Thyroid gland (tissue), 4 donors: Measurements from ENCODE around the gene TSPYL4. TPM values are rescaled to one million over a fixed set of nuclear protein-coding genes. Genes with fewer than 3 reads are reported as not detected.

Experiments
- DNase-seq, 2 donors: peaks; one replicate each; pipeline ENCODE4 v3.0.0-alpha.2; 2019
- H3K27ac ChIP-seq, 3 donors: fragments of 200-600 bp; sonication (generic); 1 replicate in 2 of 3; 2 replicates in 1 of 3; pipeline ENCODE4 v1.5.1; 2016 to 2019; ENCODE audit warnings: mild to moderate bottlenecking in 1 of 3, moderate library complexity in 1 of 3
- H3K27me3 ChIP-seq: fragments of 200-600 bp; sonication (generic); one replicate; pipeline ENCODE4 v1.5.1; 2019
- H3K36me3 ChIP-seq, 2 donors: fragments of 200-600 bp; sonication (generic); one replicate each; pipeline ENCODE4 v1.5.1; 2016 to 2019
- H3K4me1 ChIP-seq, 2 donors: fragments of 200-600 bp; sonication (generic); one replicate each; pipeline ENCODE4 v1.5.1; 2017 to 2019
- H3K4me3 ChIP-seq, 3 donors: fragments of 200-600 bp; sonication (generic); replicated peaks in 1 of 3; 1 replicate in 2 of 3; 2 replicates in 1 of 3; pipeline ENCODE4 v1.5.1; 2016; ENCODE audit warnings: mild to moderate bottlenecking in 1 of 3
- H3K9me3 ChIP-seq: fragments of 200-600 bp; sonication (generic); one replicate; pipeline ENCODE4 v1.5.1; 2017
- POLR2A ChIP-seq, 2 donors: fragments of 450-650 bp; IDR thresholded peaks; one replicate each; pipeline ENCODE4 v1.6.1; 2017; ENCODE audit warnings: antibody characterized with exemption in 2 of 2, mild to moderate bottlenecking in 2 of 2, moderate library complexity in 1 of 2
- whole genome bisulfite sequencing, 2 donors: methylation state at CpG; one replicate each; pipeline ENCODE4 v1.1.5; 2017; 5-methylcytosine and 5-hydroxymethylcytosine counted together
- intact Hi-C: fragments of 100-400 bp; cut with DNase I; formaldehyde crosslinking; loops from one replicate; pipeline ENCODE4 v1.15.1; 2023
- total RNA-seq, 4 donors: library from RNA; depleted of rRNA; stranded (reverse); fragments of >200 nt; gene quantifications; one replicate each; pipeline ENCODE4 v1.2.3, GENCODE V29; 2016
- TF ChIP-seq, protein P1 (sequence below), 6 experiments: fragments of 200-600 bp in 3 of 6; fragments of 450-650 bp in 3 of 6; sonication (generic) in 3 of 6; IDR thresholded peaks; one replicate each; pipeline ENCODE4 v1.5.1; 2016 to 2019; ENCODE audit warnings: antibody characterized with exemption in 6 of 6, mild to moderate bottlenecking in 2 of 6, inconsistent platforms in 1 of 6, moderate library complexity in 1 of 6

Gene TSPYL4
- 10 to 100 TPM; 21.4 to 26.7 (median 24.5) TPM for total RNA-seq

GRCh38 chr6:116253505-116254296, at the start of gene TSPYL4:
Gene TSPYL4, minus strand, starts transcription at chr6:116254075. Its CDS starts 67 bp downstream, at chr6:116254008.
- WGBS, 2 donors: 0% methylated on average over 31 to 45 of the region's 53 CpGs
- peak within 1 kb of the TSS; percentile 83 to 94 (median 88) for H3K27ac ChIP-seq
- peak; percentile 75 to 97 for TF ChIP-seq POLR2A (IDR thresholded peaks at IDR 0.05)
- TF ChIP-seq, protein P1, sequence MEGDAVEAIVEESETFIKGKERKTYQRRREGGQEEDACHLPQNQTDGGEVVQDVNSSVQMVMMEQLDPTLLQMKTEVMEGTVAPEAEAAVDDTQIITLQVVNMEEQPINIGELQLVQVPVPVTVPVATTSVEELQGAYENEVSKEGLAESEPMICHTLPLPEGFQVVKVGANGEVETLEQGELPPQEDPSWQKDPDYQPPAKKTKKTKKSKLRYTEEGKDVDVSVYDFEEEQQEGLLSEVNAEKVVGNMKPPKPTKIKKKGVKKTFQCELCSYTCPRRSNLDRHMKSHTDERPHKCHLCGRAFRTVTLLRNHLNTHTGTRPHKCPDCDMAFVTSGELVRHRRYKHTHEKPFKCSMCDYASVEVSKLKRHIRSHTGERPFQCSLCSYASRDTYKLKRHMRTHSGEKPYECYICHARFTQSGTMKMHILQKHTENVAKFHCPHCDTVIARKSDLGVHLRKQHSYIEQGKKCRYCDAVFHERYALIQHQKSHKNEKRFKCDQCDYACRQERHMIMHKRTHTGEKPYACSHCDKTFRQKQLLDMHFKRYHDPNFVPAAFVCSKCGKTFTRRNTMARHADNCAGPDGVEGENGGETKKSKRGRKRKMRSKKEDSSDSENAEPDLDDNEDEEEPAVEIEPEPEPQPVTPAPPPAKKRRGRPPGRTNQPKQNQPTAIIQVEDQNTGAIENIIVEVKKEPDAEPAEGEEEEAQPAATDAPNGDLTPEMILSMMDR (IDR thresholded peaks at IDR 0.05): peak in 1 of 6 experiments; percentile 7
- H3K27me3 ChIP-seq: no peaks in the 10 kb centered on the region
- intact Hi-C loops: no loop called here
- DNase-seq: peak; percentile 95
- peak within 1 kb of the TSS; percentile 49 to 98 (median 85) for H3K4me3 ChIP-seq
- H3K9me3 ChIP-seq: no peaks in the 10 kb centered on the region
- H3K36me3 ChIP-seq: no peaks in the 10 kb centered on the region
- peaks cover 41 to 43% of the 10 kb centered on the region in 2 donors for H3K4me1 ChIP-seq

- H3K4me1 ChIP-seq: no peaks in the 10 kb centered on the region
- no peak overlapping the region for H3K27ac ChIP-seq
- no peaks in the 10 kb centered on the region for H3K27me3 ChIP-seq
- WGBS, 2 donors: 83 to 84% methylated on average over 3 of the region's 3 CpGs
- DNase-seq: no peak
- no peaks in the 10 kb centered on the region for H3K36me3 ChIP-seq
- no peak overlapping the region for H3K4me3 ChIP-seq
- no peaks in the 10 kb centered on the region for H3K9me3 ChIP-seq
- intact Hi-C loops: no loop called here
- TF ChIP-seq, protein P1 (IDR thresholded peaks at IDR 0.05): no peak
- TF ChIP-seq POLR2A (IDR thresholded peaks at IDR 0.05): no peak
Measured at GRCh38 chr6:116301104-116301503, 47.2 kb upstream of the TSPYL4 start.

DNA sequence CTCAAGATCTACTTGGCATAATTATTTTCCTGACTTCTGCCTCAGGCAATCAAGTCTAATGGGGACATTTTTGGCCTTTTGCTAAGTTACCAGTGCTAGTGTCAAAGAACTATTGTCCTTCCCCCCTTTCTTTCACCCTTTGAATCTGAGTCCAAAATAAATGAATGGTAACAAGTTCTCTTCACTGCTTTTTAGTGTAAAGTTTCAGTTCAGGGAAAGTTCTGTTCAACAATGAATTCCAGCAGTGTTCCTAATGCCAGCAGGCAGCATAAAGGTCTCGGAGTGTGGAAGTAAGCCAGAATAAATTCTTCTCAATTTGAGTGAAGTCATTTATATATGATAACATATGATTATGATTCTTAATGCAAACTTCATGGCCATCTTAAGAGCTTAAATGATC, 46.7 kb upstream of the TSPYL4 start:
- WGBS, 2 donors: 82 to 84% methylated on average over 1 of the region's 1 CpG
- intact Hi-C loops: no loop called here
- DNase-seq: no peak
- Histone ChIP-seq H3K4me1 (no peaks in the 10 kb centered on the region), H3K36me3 (no peaks in the 10 kb centered on the region), H3K4me3 (no peak overlapping the region), H3K27me3 (no peaks in the 10 kb centered on the region), H3K27ac (no peak overlapping the region), H3K9me3 (no peaks in the 10 kb centered on the region)
- no peak for TF ChIP-seq POLR2A (IDR thresholded peaks at IDR 0.05)
- TF ChIP-seq, protein P1 (IDR thresholded peaks at IDR 0.05): no peak

DNA sequence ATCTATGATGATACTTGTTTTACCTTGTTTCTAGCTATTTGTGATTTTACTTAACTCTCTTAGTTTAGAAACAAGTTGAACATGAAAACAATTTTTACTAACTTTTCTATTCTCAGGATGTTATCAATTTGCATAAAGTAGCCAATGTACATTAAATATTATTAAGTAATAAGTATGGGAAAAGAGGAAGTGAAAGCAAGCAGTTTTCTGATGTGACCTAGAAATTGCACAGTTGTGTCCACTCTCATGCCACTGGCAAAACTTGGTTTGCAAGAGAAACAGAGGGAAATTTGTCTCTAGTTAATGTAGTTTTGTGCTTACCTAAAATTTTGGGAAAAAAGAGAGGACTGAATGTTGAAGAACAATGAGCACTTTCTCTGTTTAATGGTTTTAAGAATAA, 45.1 kb upstream of the TSPYL4 start:
- H3K4me3 ChIP-seq: no peak overlapping the region
- DNase-seq: no peak
- H3K27ac ChIP-seq: no peak overlapping the region
- intact Hi-C loops: loop anchor here (10.0 kb wide), 1 partner anchor 236 kb away; no protein-coding TSS in a partner anchor
- no peaks in the 10 kb centered on the region for H3K27me3 ChIP-seq
- no peaks in the 10 kb centered on the region for H3K36me3 ChIP-seq
- H3K4me1 ChIP-seq: no peaks in the 10 kb centered on the region
- H3K9me3 ChIP-seq: no peaks in the 10 kb centered on the region
- TF ChIP-seq, protein P1 (IDR thresholded peaks at IDR 0.05): no peak
- no peak for TF ChIP-seq POLR2A (IDR thresholded peaks at IDR 0.05)

DNA sequence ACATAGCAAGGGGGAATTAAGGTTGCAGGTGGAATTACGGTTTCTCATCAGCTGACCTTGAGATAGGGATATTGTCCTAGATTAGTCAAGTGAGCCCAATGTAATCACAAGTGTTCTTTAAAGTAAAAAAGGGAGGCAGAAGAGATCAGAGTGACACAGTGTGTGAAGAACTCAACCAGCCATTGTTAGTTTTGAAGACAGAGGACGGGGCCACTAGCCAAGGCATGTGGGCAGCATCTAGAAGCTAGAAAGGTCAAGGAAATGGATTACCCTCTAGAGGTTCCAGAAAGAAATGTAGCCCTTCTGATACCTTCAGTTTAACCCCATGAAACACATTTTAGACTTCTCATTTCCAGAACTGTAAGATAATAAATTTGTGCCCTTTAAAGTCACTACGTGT, 44.4 kb upstream of the TSPYL4 start:
- TF ChIP-seq POLR2A (IDR thresholded peaks at IDR 0.05): no peak
- TF ChIP-seq, protein P1 (IDR thresholded peaks at IDR 0.05): no peak
- Histone ChIP-seq H3K27me3 (no peaks in the 10 kb centered on the region), H3K4me1 (no peaks in the 10 kb centered on the region), H3K4me3 (no peak overlapping the region), H3K36me3 (no peaks in the 10 kb centered on the region), H3K9me3 (no peaks in the 10 kb centered on the region), H3K27ac (no peak overlapping the region)
- intact Hi-C loops: loop anchor here (10.0 kb wide), 1 partner anchor 237 kb away; no protein-coding TSS in a partner anchor
- 96 to 99% methylated on average over 3 of the region's 3 CpGs for WGBS, 2 donors
- no peak for DNase-seq
